HEK293T (cell line): ENCODE results near the gene TEX53.

Source experiments
- BHLHE40 ChIP-seq: fragments of 450-650 bp; IDR thresholded peaks from 2 replicates; pipeline ENCODE4 v1.6.1; 2016; ENCODE audit warnings: mild to moderate bottlenecking, moderate library complexity, borderline replicate concordance
- CTBP1 ChIP-seq: fragments of 450-650 bp; IDR thresholded peaks from 2 replicates; pipeline ENCODE4 v1.6.1; 2016; ENCODE audit warnings: borderline replicate concordance
- ELF4 ChIP-seq: fragments of 450-650 bp; IDR thresholded peaks from 2 replicates; pipeline ENCODE4 v1.6.1; 2017; ENCODE audit warnings: antibody characterized with exemption
- FOXK2 ChIP-seq: fragments of 450-650 bp; IDR thresholded peaks from 2 replicates; pipeline ENCODE4 v1.6.1; 2016; ENCODE audit warnings: mild to moderate bottlenecking
- FOXM1 ChIP-seq: fragments of 450-650 bp; IDR thresholded peaks from 2 replicates; pipeline ENCODE4 v1.6.1; 2017; ENCODE audit warnings: mild to moderate bottlenecking, borderline replicate concordance
- HDGF ChIP-seq: fragments of 450-650 bp; IDR thresholded peaks from 2 replicates; pipeline ENCODE4 v1.6.1; 2017; ENCODE audit warnings: antibody characterized with exemption, borderline replicate concordance
- NFRKB ChIP-seq: fragments of 450-650 bp; IDR thresholded peaks from 2 replicates; pipeline ENCODE4 v1.6.1; 2016; ENCODE audit warnings: mild to moderate bottlenecking, moderate library complexity
- SP1 ChIP-seq: fragments of 450-650 bp; IDR thresholded peaks from 2 replicates; pipeline ENCODE4 v1.6.1; 2017
- SUZ12 ChIP-seq: fragments of 450-650 bp; IDR thresholded peaks from 2 replicates; pipeline ENCODE4 v1.6.1; 2016; ENCODE audit warnings: mild to moderate bottlenecking
- ZNF384 ChIP-seq: fragments of 450-650 bp; IDR thresholded peaks from 2 replicates; pipeline ENCODE4 v1.6.1; 2016

- TF ChIP-seq FOXM1 (no peak), NFRKB (no peak), BHLHE40 (no peak), SP1 (no peak), ELF4 (no peak), HDGF (no peak), ZNF384 (no peak), CTBP1 (no peak), FOXK2 (no peak), SUZ12 (no peak)
These were observed 34.3 kb upstream of the TEX53 start for GRCh38 chr9:114691956-114692295.
